ENCODE results near the gene GRAMD2B. TPM values are rescaled to one million over a fixed set of nuclear protein-coding genes. Genes with fewer than 3 reads are reported as not detected.

Gene GRAMD2B
- total and polyA plus RNA-seq, 7 donors: 26.1 to 53.8 (median 44.4) TPM

GRCh38 chr5:126462239-126463014 lies 39.2 kb downstream of the GRAMD2B start:
- TF ChIP-seq EP300 (IDR thresholded peaks at IDR 0.05) (no peak), POLR2A (IDR thresholded peaks at IDR 0.05) (no peak), CTCF (IDR thresholded peaks at IDR 0.05) (no peak), POLR2AphosphoS5 (IDR thresholded peaks at IDR 0.05) (no peak)
- Histone ChIP-seq H3K4me3 (no peak overlapping the region), H3K4me1 (peaks cover 0 to 18% (median 12%) of the 10 kb centered on the region in 4 donors), H3K27me3 (no peaks in the 10 kb centered on the region), H3K27ac (peak overlapping the region in 3 of 4 donors; percentile 7 to 33 (median 23)), H3K36me3 (peaks cover 0 to 21% (median 0%) of the 10 kb centered on the region in 4 donors), H3K9me3 (no peaks in the 10 kb centered on the region)
- DNase-seq: no peak
- intact Hi-C loops (cut with DNase I): no loop called here
- WGBS, 2 donors: 64 to 66% methylated on average over 8 of the region's 8 CpGs

GRCh38 chr5:126464016-126464415 lies 40.8 kb downstream of the GRAMD2B start:
- Histone ChIP-seq H3K27me3 (no peaks in the 10 kb centered on the region), H3K4me3 (no peak overlapping the region), H3K4me1 (peaks cover 0 to 18% (median 12%) of the 10 kb centered on the region in 4 donors), H3K36me3 (peaks cover 0 to 21% (median 0%) of the 10 kb centered on the region in 4 donors), H3K27ac (no peak overlapping the region), H3K9me3 (no peaks in the 10 kb centered on the region)
- intact Hi-C loops (cut with DNase I): no loop called here
- no peak for TF ChIP-seq POLR2AphosphoS5 (IDR thresholded peaks at IDR 0.05)
- no peak for TF ChIP-seq CTCF (IDR thresholded peaks at IDR 0.05)
- TF ChIP-seq EP300 (IDR thresholded peaks at IDR 0.05): no peak
- no peak for TF ChIP-seq POLR2A (IDR thresholded peaks at IDR 0.05)
- DNase-seq: no peak
- WGBS, 2 donors: 79 to 80% methylated on average over 2 of the region's 2 CpGs

DNA sequence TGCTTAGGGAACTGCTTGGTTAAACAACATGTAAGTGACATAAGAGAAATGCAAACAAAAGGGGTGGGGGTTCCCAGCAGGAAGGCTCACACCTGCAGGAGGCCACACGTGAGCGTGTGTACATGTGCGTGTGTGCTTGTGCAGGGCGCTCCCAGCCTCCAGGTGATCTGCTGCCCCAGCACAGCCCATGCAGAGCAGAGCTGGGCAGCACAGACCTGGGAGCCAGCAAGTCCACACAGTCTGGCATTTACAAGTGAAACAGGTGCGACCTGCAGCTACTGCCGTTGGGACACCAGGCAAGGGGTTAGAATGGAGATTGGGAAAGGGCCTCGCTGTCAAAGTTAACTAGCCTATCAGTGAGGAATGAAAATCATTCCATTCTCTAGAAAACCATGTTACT lies 41.8 kb downstream of the GRAMD2B start:
- H3K27ac ChIP-seq: no peak overlapping the region
- H3K9me3 ChIP-seq: no peaks in the 10 kb centered on the region
- 21 to 66% methylated on average over 7 of the region's 7 CpGs for WGBS, 2 donors
- H3K4me3 ChIP-seq: no peak overlapping the region
- H3K4me1 ChIP-seq: peaks cover 0 to 18% (median 12%) of the 10 kb centered on the region in 4 donors
- TF ChIP-seq POLR2AphosphoS5 (IDR thresholded peaks at IDR 0.05) (no peak), POLR2A (IDR thresholded peaks at IDR 0.05) (no peak), CTCF (IDR thresholded peaks at IDR 0.05) (no peak)
- H3K27me3 ChIP-seq: no peaks in the 10 kb centered on the region
- H3K36me3 ChIP-seq: peaks cover 0 to 29% (median 0%) of the 10 kb centered on the region in 4 donors
- intact Hi-C loops (cut with DNase I): no loop called here
- DNase-seq: no peak

GRCh38 chr5:126468091-126468490 lies 44.9 kb downstream of the GRAMD2B start:
- no peaks in the 10 kb centered on the region for H3K9me3 ChIP-seq
- no peaks in the 10 kb centered on the region for H3K27me3 ChIP-seq
- no peak for DNase-seq
- WGBS, 2 donors: 79 to 88% methylated on average over 3 of the region's 3 CpGs
- TF ChIP-seq POLR2A (IDR thresholded peaks at IDR 0.05): no peak
- no peak for TF ChIP-seq POLR2AphosphoS5 (IDR thresholded peaks at IDR 0.05)
- no peak for TF ChIP-seq CTCF (IDR thresholded peaks at IDR 0.05)
- no peak for TF ChIP-seq EP300 (IDR thresholded peaks at IDR 0.05)
- no peak overlapping the region for H3K4me3 ChIP-seq
- peak overlapping the region in 2 of 4 donors; percentile 2 to 33 for H3K27ac ChIP-seq
- intact Hi-C loops (cut with DNase I): no loop called here
- H3K4me1 ChIP-seq: no peaks in the 10 kb centered on the region
- peaks cover 0 to 59% (median 6%) of the 10 kb centered on the region in 4 donors for H3K36me3 ChIP-seq
